Measurements from ENCODE around the gene MOCS1. TPM values are rescaled to one million over a fixed set of nuclear protein-coding genes. Genes with fewer than 3 reads are reported as not detected.

MOCS1 gene
- total and polyA plus RNA-seq, 2 donors (not counting 1 experiment from before 2014, with no cell fraction given) = 11.6 to 21.8 TPM

- H3K27ac ChIP-seq (ENCODE audit: insufficient read depth, low read length) = no peak overlapping the region
- DNase-seq (ENCODE audit: low read depth in 2 of 2) = no peak
- H3K27me3 ChIP-seq (ENCODE audit: control insufficient read depth, insufficient read depth, low read length) = no peaks in the 10 kb centered on the region
- TF ChIP-seq CTCF (conservative IDR thresholded peaks at IDR 0.05 in 1 of 2, IDR thresholded peaks at IDR 0.05 in 1 of 2; ENCODE audit: low read depth in 1 of 2, low read length in 2 of 2) (no peak), EZH2 (IDR thresholded peaks at IDR 0.05; ENCODE audit: low read length, missing control alignments) (no peak)
- peaks cover 14% of the 10 kb centered on the region for H3K36me3 ChIP-seq (ENCODE audit: control insufficient read depth, insufficient read depth, low read length)
- H3K4me3 ChIP-seq (replicated peaks in 1 of 4; ENCODE audit: control extremely low read depth in 1 of 4, insufficient read depth in 1 of 4, low read depth in 3 of 4, low read length in 4 of 4) = no peak overlapping the region
- no peaks in the 10 kb centered on the region for H4K20me1 ChIP-seq (ENCODE audit: control insufficient read depth, extremely low read depth, insufficient read depth, low read length)
- H3K4me2 ChIP-seq (ENCODE audit: extremely low read depth, insufficient read depth, low read length) = no peak overlapping the region
- H3K9me3 ChIP-seq (ENCODE audit: control insufficient read depth, insufficient read depth, low read depth, low read length) = no peaks in the 10 kb centered on the region
- H3K4me1 ChIP-seq (ENCODE audit: control insufficient read depth, extremely low read depth, insufficient read depth, low read length) = no peaks in the 10 kb centered on the region
- no peak overlapping the region for H2AFZ ChIP-seq (ENCODE audit: low read length)
- no peaks in the 10 kb centered on the region for H3K79me2 ChIP-seq (ENCODE audit: control insufficient read depth, insufficient read depth, low read length)
- no peak overlapping the region for H3K9ac ChIP-seq (ENCODE audit: insufficient read depth, low read length)
Observed at GRCh38 chr6:39870950-39871349, 63.3 kb downstream of the MOCS1 start.

GRCh38 chr6:39867592-39867991, 66.7 kb downstream of the MOCS1 start:
- no peak overlapping the region for H3K27ac ChIP-seq (ENCODE audit: insufficient read depth, low read length)
- no peaks in the 10 kb centered on the region for H4K20me1 ChIP-seq (ENCODE audit: control insufficient read depth, extremely low read depth, insufficient read depth, low read length)
- no peak overlapping the region for H3K9ac ChIP-seq (ENCODE audit: insufficient read depth, low read length)
- no peak overlapping the region for H2AFZ ChIP-seq (ENCODE audit: low read length)
- H3K36me3 ChIP-seq (ENCODE audit: control insufficient read depth, insufficient read depth, low read length) = peaks cover 10% of the 10 kb centered on the region
- no peak overlapping the region for H3K4me2 ChIP-seq (ENCODE audit: extremely low read depth, insufficient read depth, low read length)
- H3K27me3 ChIP-seq (ENCODE audit: control insufficient read depth, insufficient read depth, low read length) = no peaks in the 10 kb centered on the region
- H3K79me2 ChIP-seq (ENCODE audit: control insufficient read depth, insufficient read depth, low read length) = no peaks in the 10 kb centered on the region
- H3K4me1 ChIP-seq (ENCODE audit: control insufficient read depth, extremely low read depth, insufficient read depth, low read length) = no peaks in the 10 kb centered on the region
- H3K4me3 ChIP-seq (replicated peaks in 1 of 4; ENCODE audit: control extremely low read depth in 1 of 4, insufficient read depth in 1 of 4, low read depth in 3 of 4, low read length in 4 of 4) = no peak overlapping the region
- H3K9me3 ChIP-seq (ENCODE audit: control insufficient read depth, insufficient read depth, low read depth, low read length) = no peaks in the 10 kb centered on the region
- no peak for TF ChIP-seq EZH2 (IDR thresholded peaks at IDR 0.05; ENCODE audit: low read length, missing control alignments)
- TF ChIP-seq CTCF (conservative IDR thresholded peaks at IDR 0.05 in 1 of 2, IDR thresholded peaks at IDR 0.05 in 1 of 2; ENCODE audit: low read depth in 1 of 2, low read length in 2 of 2) = peak in 1 of 2 donors; percentile 11
- DNase-seq (ENCODE audit: low read depth in 2 of 2) = no peak

GRCh38 chr6:39865011-39865888, 69.0 kb downstream of the MOCS1 start:
- no peak overlapping the region for H3K4me3 ChIP-seq (replicated peaks in 1 of 4; ENCODE audit: control extremely low read depth in 1 of 4, insufficient read depth in 1 of 4, low read depth in 3 of 4, low read length in 4 of 4)
- H3K9ac ChIP-seq (ENCODE audit: insufficient read depth, low read length) = no peak overlapping the region
- H3K79me2 ChIP-seq (ENCODE audit: control insufficient read depth, insufficient read depth, low read length) = no peaks in the 10 kb centered on the region
- H3K27ac ChIP-seq (ENCODE audit: insufficient read depth, low read length) = no peak overlapping the region
- peak; percentile 30 to 57 for DNase-seq (ENCODE audit: low read depth in 2 of 2)
- no peaks in the 10 kb centered on the region for H3K4me1 ChIP-seq (ENCODE audit: control insufficient read depth, extremely low read depth, insufficient read depth, low read length)
- H2AFZ ChIP-seq (ENCODE audit: low read length) = no peak overlapping the region
- H3K27me3 ChIP-seq (ENCODE audit: control insufficient read depth, insufficient read depth, low read length) = no peaks in the 10 kb centered on the region
- peaks cover 12% of the 10 kb centered on the region for H3K36me3 ChIP-seq (ENCODE audit: control insufficient read depth, insufficient read depth, low read length)
- no peak overlapping the region for H3K4me2 ChIP-seq (ENCODE audit: extremely low read depth, insufficient read depth, low read length)
- H4K20me1 ChIP-seq (ENCODE audit: control insufficient read depth, extremely low read depth, insufficient read depth, low read length) = no peaks in the 10 kb centered on the region
- TF ChIP-seq EZH2 (IDR thresholded peaks at IDR 0.05; ENCODE audit: low read length, missing control alignments) (no peak), CTCF (conservative IDR thresholded peaks at IDR 0.05 in 1 of 2, IDR thresholded peaks at IDR 0.05 in 1 of 2; ENCODE audit: low read depth in 1 of 2, low read length in 2 of 2) (peak; percentile 73 to 75)
- no peaks in the 10 kb centered on the region for H3K9me3 ChIP-seq (ENCODE audit: control insufficient read depth, insufficient read depth, low read depth, low read length)
